Tibial artery (tissue), 4 donors: ENCODE results near the gene LRRC8E.

Experiments
- DNase-seq, 2 donors: peaks; one replicate each; pipeline ENCODE4 v3.0.0-alpha.2; 2019
- H3K27ac ChIP-seq, 2 donors: fragments of 200-600 bp; sonication (generic) in 1 of 2; 1 replicate in 1 of 2; 2 replicates in 1 of 2; pipeline ENCODE4 v1.5.1; 2018 to 2019; ENCODE audit warnings: mild to moderate bottlenecking in 1 of 2
- H3K27me3 ChIP-seq, 2 donors: fragments of 200-600 bp; sonication (generic) in 1 of 2; one replicate each; pipeline versions ENCODE4 v1.5.1 to v1.6.0; 2016 to 2019
- H3K36me3 ChIP-seq, 3 donors: fragments of 200-600 bp; sonication (generic) in 2 of 3; one replicate each; pipeline ENCODE4 v1.5.1; 2016 to 2019; ENCODE audit warnings: mild to moderate bottlenecking in 2 of 3
- H3K4me1 ChIP-seq, 4 donors: fragments of 200-600 bp; sonication (generic) in 2 of 4; 1 replicate in 3 of 4; 2 replicates in 1 of 4; pipeline ENCODE4 v1.5.1; 2016 to 2019
- H3K4me3 ChIP-seq, 2 donors: fragments of 200-600 bp; sonication (generic) in 1 of 2; 1 replicate in 1 of 2; 2 replicates in 1 of 2; pipeline ENCODE4 v1.5.1; 2018 to 2019; ENCODE audit warnings: mild to moderate bottlenecking in 2 of 2
- H3K9me3 ChIP-seq, 3 donors: fragments of 200-600 bp; sonication (generic) in 1 of 3; one replicate each; pipeline ENCODE4 v1.5.1; 2016 to 2019
- intact Hi-C: fragments of 100-400 bp; cut with DNase I; formaldehyde crosslinking; loops from one replicate; pipeline ENCODE4 v1.15.0; 2023; ENCODE audit warnings: low total_unique reads
- TF ChIP-seq, protein P1 (sequence below), 2 experiments: fragments of 200-600 bp in 1 of 2; fragments of 450-650 bp in 1 of 2; IDR thresholded peaks; one replicate each; pipeline ENCODE4 v1.5.1; 2017 to 2019; ENCODE audit warnings: antibody characterized with exemption in 2 of 2, mild to moderate bottlenecking in 1 of 2, moderate library complexity in 1 of 2

The LRRC8E gene

DNA sequence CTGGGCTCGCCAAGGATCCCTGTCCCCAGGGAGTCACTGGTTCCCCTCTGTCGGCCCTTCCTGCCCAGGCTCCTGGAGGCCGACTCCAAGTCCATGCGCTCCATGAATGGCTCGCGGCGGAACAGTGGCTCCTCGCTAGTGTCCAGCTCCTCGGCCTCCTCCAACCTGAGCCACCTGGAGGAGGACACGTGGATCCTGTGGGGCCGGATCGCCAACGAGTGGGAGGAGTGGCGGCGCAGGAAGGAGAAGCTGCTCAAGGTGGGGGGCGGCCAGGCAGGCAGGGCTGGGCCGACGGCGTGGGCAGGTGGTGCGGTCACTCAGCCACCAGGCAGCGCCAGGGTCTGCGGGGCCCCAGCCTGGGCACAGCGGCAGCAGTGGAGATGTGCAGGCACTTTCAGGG, 40.6 kb upstream of the LRRC8E start:
- Histone ChIP-seq H3K4me3 (no peak overlapping the region), H3K9me3 (no peaks in the 10 kb centered on the region), H3K4me1 (no peaks in the 10 kb centered on the region), H3K27ac (no peak overlapping the region), H3K36me3 (peaks cover 0 to 21% (median 5%) of the 10 kb centered on the region in 3 donors), H3K27me3 (no peaks in the 10 kb centered on the region)
- no peak for DNase-seq
- TF ChIP-seq, protein P1, sequence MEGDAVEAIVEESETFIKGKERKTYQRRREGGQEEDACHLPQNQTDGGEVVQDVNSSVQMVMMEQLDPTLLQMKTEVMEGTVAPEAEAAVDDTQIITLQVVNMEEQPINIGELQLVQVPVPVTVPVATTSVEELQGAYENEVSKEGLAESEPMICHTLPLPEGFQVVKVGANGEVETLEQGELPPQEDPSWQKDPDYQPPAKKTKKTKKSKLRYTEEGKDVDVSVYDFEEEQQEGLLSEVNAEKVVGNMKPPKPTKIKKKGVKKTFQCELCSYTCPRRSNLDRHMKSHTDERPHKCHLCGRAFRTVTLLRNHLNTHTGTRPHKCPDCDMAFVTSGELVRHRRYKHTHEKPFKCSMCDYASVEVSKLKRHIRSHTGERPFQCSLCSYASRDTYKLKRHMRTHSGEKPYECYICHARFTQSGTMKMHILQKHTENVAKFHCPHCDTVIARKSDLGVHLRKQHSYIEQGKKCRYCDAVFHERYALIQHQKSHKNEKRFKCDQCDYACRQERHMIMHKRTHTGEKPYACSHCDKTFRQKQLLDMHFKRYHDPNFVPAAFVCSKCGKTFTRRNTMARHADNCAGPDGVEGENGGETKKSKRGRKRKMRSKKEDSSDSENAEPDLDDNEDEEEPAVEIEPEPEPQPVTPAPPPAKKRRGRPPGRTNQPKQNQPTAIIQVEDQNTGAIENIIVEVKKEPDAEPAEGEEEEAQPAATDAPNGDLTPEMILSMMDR (IDR thresholded peaks at IDR 0.05), result no peak
- intact Hi-C loops, result no loop called here

DNA sequence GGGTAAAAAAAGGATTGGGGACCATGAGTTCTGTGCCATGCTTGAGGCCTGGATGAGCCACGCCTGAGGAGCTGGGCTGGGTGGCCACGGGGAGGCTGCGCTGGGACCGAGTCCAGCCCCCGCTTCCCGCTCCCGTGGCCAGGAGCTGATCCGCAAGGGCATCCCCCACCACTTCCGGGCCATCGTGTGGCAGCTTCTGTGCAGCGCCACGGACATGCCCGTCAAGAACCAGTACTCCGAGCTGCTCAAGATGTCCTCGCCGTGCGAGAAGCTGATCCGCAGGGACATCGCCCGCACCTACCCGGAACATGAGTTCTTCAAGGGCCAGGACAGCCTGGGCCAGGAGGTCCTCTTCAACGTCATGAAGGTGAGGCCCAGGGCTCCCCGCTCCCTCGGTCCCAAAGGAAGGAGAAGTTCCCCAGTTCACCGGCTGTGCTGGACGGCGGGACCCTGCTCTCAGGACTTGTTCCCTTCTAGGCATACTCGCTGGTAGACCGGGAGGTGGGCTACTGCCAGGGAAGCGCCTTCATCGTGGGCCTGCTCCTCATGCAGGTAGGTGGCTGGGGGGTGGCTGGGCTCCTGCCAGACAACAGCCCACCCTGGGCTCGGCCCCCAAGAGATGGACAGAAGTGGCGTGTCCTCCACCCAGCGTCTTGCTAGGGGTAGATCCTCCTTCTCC, 39.4 kb upstream of the LRRC8E start:
- peaks cover 0 to 8% (median 0%) of the 10 kb centered on the region in 4 donors for H3K4me1 ChIP-seq
- intact Hi-C loops, result no loop called here
- DNase-seq, result no peak

DNA sequence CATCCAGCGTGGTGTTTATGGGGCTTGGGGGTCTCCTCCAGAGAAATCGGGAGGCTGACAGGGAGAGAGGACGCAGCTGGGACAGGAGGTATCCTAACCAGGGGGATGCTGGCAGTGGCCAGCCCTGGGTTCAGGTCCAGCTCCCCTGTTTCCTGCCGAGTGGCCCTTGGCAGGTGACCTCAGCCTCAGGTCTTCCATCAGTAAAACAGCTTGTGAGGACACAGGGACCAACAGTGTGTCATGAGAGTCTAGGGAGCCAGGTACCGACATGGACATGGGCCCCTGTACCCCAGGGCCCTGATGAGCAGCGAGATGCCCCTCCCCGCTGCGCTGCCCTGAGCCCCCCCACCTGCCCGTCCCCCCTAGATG, 38.7 kb upstream of the LRRC8E start:
- no peak overlapping the region for H3K27ac ChIP-seq
- peaks cover 0 to 3% of the 10 kb centered on the region in 2 donors for H3K27me3 ChIP-seq
- H3K4me3 ChIP-seq, result no peak overlapping the region
- H3K36me3 ChIP-seq, result peaks cover 0 to 21% (median 5%) of the 10 kb centered on the region in 3 donors
- no peak for DNase-seq
- peaks cover 0 to 8% (median 0%) of the 10 kb centered on the region in 4 donors for H3K4me1 ChIP-seq
- intact Hi-C loops, result no loop called here
- no peaks in the 10 kb centered on the region for H3K9me3 ChIP-seq
- TF ChIP-seq, protein P1 (IDR thresholded peaks at IDR 0.05), result no peak

More for the DNA sequence above, 39.4 kb upstream of the LRRC8E start:
- Histone ChIP-seq H3K36me3 (peaks cover 0 to 21% (median 5%) of the 10 kb centered on the region in 3 donors), H3K4me3 (no peak overlapping the region), H3K9me3 (no peaks in the 10 kb centered on the region), H3K27ac (no peak overlapping the region), H3K27me3 (peaks cover 0 to 3% of the 10 kb centered on the region in 2 donors)
- TF ChIP-seq, protein P1 (IDR thresholded peaks at IDR 0.05), result no peak

DNA sequence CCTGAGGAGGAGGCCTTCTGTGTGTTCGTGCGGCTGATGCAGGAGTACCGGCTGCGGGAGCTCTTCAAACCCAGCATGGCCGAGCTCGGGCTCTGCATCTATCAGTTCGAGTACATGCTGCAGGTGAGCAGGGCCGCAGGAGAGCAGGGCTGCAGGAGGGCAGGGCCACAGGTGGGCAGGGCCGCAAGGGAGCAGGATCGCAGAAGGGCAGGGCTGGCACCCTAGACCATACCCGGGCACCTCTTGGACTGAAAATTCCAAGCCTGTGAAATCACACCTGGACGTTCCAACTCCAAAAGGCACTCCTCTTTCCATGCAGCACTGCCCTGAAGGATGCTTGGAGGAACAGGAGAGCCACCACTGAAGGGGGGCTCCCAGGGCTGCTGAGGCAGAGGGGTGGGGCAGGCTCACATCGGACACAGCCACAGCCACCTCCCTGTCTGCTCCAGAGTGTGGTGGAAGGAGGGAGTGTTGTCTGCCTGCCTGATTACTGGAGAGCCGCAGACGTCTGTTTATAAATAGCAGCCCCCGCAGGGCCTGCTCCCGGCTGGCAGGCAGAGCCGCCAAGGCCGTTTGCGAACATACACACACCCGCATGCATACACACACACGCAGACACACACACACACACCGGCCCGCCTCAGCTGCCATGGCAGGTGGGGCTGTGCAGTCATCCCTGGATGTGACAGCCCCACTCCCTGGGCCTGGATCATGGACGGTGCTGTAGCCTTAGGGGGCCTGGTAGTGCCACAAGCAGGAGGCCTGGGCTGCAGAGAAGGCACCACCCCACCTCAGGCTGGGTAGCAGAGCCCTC, 38.1 kb upstream of the LRRC8E start:
- TF ChIP-seq, protein P1 (IDR thresholded peaks at IDR 0.05), result no peak
- Histone ChIP-seq H3K4me1 (peaks cover 0 to 8% (median 0%) of the 10 kb centered on the region in 4 donors), H3K4me3 (no peak overlapping the region), H3K36me3 (peaks cover 0 to 21% (median 5%) of the 10 kb centered on the region in 3 donors), H3K27ac (no peak overlapping the region), H3K27me3 (peaks cover 0 to 6% of the 10 kb centered on the region in 2 donors), H3K9me3 (no peaks in the 10 kb centered on the region)
- no peak for DNase-seq
- intact Hi-C loops, result loop anchor here (5.0 kb wide), 2 partner anchors 52 to 402 kb away; partner anchors contain the start of gene MAP2K7

DNA sequence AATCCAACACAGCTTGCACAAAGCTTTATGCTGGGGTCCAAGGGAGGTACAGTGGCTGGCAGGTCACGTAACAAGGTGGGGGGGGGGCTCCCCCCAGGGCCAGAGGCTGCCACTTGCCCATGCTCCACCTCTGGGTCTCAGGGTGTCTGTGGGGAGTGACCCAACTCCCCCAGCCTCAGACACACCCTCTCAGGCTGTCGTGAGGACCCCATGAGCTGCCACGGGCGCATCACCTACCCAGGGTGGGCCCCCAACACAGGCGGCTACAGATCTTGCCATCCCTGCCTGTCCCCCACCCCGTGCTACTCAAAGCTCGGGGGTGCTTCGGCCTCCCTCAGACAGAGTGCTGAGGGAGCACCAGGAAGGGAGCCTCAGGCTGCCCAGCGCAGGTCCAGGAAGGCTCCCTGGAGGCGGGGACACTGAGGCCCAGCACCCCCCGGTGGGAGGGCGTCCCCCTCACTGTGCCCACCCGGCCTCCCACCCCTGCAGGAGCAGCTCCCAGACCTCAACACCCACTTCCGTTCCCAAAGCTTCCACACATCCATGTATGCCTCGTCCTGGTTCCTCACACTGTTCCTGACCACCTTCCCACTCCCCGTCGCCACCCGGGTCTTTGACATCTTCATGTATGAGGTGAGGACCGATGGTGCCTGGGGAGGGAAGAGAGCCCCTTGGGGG, 37.2 kb upstream of the LRRC8E start:
- H3K27me3 ChIP-seq, result peaks cover 0 to 6% of the 10 kb centered on the region in 2 donors
- peaks cover 0 to 29% (median 5%) of the 10 kb centered on the region in 3 donors for H3K36me3 ChIP-seq
- intact Hi-C loops, result loop anchor here (5.0 kb wide), 2 partner anchors 51 to 401 kb away; partner anchors contain the start of gene MAP2K7
- no peaks in the 10 kb centered on the region for H3K9me3 ChIP-seq
- no peak overlapping the region for H3K27ac ChIP-seq
- DNase-seq, result no peak
- no peak overlapping the region for H3K4me3 ChIP-seq
- TF ChIP-seq, protein P1 (IDR thresholded peaks at IDR 0.05), result no peak
- H3K4me1 ChIP-seq, result peaks cover 0 to 8% (median 0%) of the 10 kb centered on the region in 4 donors
